A673 (cell line): ENCODE results near the gene CPAMD8. TPM values are rescaled to one million over a fixed set of nuclear protein-coding genes. Genes with fewer than 3 reads are reported as not detected.
"Not testable (repeated sequence)": the region's sequence is repeated elsewhere in the genome, so short reads cannot be mapped to it uniquely, and the experiment has no call there.

Experiments used
- BruUV-seq: library from RNA; stranded (reverse); fragments of 400-500 nt; replicated peaks from 2 replicates; lab custom pipeline; 2021; lab: Mats Ljungman, UMichigan
- CTCF ChIA-PET: fragments of 300-600 bp; sonication (Branson Sonifier 250); formaldehyde crosslinking; loops from one replicate; lab custom pipeline; 2022; ENCODE audit warnings: antibody characterized with exemption; lab: Charles Lee
- POLR2A ChIA-PET: fragments of 300-600 bp; sonication (Branson Sonifier 250); formaldehyde crosslinking; loops from one replicate; lab custom pipeline; 2022; ENCODE audit warnings: antibody characterized with exemption; ENCODE audit not compliant: low non-redundant PET; lab: Charles Lee
- DNase-seq: peaks from one replicate; pipeline ENCODE4 v3.0.0-alpha.2; 2015; ENCODE audit warnings: low spot score
- H3K27ac ChIP-seq: fragments of 200-600 bp; sonication (generic); 2 replicates; pipeline ENCODE4 v1.5.1; 2016; ENCODE audit warnings: mixed run types, low read depth, mild to moderate bottlenecking, mixed read lengths, antibody characterized with exemption, low read length; ENCODE audit not compliant: poor library complexity, severe bottlenecking
- H3K27me3 ChIP-seq: fragments of 200-600 bp; sonication (generic); replicated peaks from 2 replicates; pipeline ENCODE4 v1.6.1; 2017; ENCODE audit warnings: mixed run types, low read depth, mild to moderate bottlenecking, mixed read lengths, antibody characterized with exemption, low read length; ENCODE audit not compliant: insufficient read depth, poor library complexity
- H3K36me3 ChIP-seq: fragments of 200-600 bp; sonication (generic); 2 replicates; pipeline ENCODE4 v1.6.1; 2016; ENCODE audit warnings: mixed run types, mild to moderate bottlenecking, mixed read lengths, antibody characterized with exemption, low read length; ENCODE audit not compliant: insufficient read depth, poor library complexity, severe bottlenecking
- H3K4me1 ChIP-seq: fragments of 200-600 bp; sonication (generic); 2 replicates; pipeline ENCODE4 v1.6.1; 2017; ENCODE audit warnings: mixed run types, mild to moderate bottlenecking, mixed read lengths, antibody characterized with exemption, low read length; ENCODE audit not compliant: insufficient read depth, poor library complexity, severe bottlenecking
- H3K4me3 ChIP-seq: fragments of 200-600 bp; sonication (generic); 2 replicates; pipeline ENCODE4 v1.5.1; 2016; ENCODE audit warnings: low read depth, mixed run types, mild to moderate bottlenecking, mixed read lengths, low read length; ENCODE audit not compliant: poor library complexity, severe bottlenecking
- H3K9me3 ChIP-seq: fragments of 200-600 bp; sonication (generic); 2 replicates; pipeline ENCODE4 v1.6.1; 2016; ENCODE audit warnings: mixed run types, low read depth, mild to moderate bottlenecking, mixed read lengths, antibody characterized with exemption, low read length; ENCODE audit not compliant: poor library complexity, severe bottlenecking
- CTCF ChIP-seq: fragments of 300-800, 200-600 bp; sonication (generic); conservative IDR thresholded peaks from 2 replicates; pipeline ENCODE4 v1.5.1; 2017; ENCODE audit warnings: low read depth, mild to moderate bottlenecking, antibody characterized with exemption, low read length, moderate library complexity, mixed read lengths
- EZH2 ChIP-seq: fragments of 200-600 bp; sonication (generic); IDR thresholded peaks from 2 replicates; pipeline ENCODE4 v1.6.1; 2017; ENCODE audit warnings: borderline replicate concordance, low read depth, mild to moderate bottlenecking, mixed read lengths, antibody characterized with exemption, low read length; ENCODE audit not compliant: poor library complexity, severe bottlenecking
- intact Hi-C: fragments of 100-400 bp; cut with micrococcal nuclease; formaldehyde crosslinking; loops from one replicate; pipeline ENCODE4 v1.10.0; 2022; ENCODE audit not compliant: unreplicated experiment
- total RNA-seq: library from RNA; stranded (reverse); gene quantifications from 2 replicates; pipeline ENCODE4 v1.2.3, GENCODE V29; 2021

CPAMD8 gene
- total RNA-seq, 1 experiment from 2014 or later, result 0.82 TPM

- POLR2A ChIA-PET, result no interaction called here
- H3K27me3 ChIP-seq, result no peaks in the 10 kb centered on the region
- intact Hi-C loops, result no loop called here
- CTCF ChIA-PET, result no interaction called here
- no peak overlapping the region for H3K4me3 ChIP-seq
- no peaks in the 10 kb centered on the region for H3K4me1 ChIP-seq
- no peak for DNase-seq
- H3K9me3 ChIP-seq, result no peaks in the 10 kb centered on the region
- no peak for TF ChIP-seq CTCF
- TF ChIP-seq EZH2, result no peak
- H3K36me3 ChIP-seq, result no peaks in the 10 kb centered on the region
- no TSS peak for BruUV-seq
- no peak overlapping the region for H3K27ac ChIP-seq
These were observed 24.2 kb downstream of the CPAMD8 start for GRCh38 chr19:17002455-17002854.

GRCh38 chr19:17001603-17002183 lies 24.9 kb downstream of the CPAMD8 start:
- intact Hi-C loops, result no loop called here
- DNase-seq, result no peak
- TF ChIP-seq CTCF (no peak), EZH2 (no peak)
- POLR2A ChIA-PET, result no interaction called here
- no peaks in the 10 kb centered on the region for H3K4me1 ChIP-seq
- H3K27ac ChIP-seq, result no peak overlapping the region
- H3K27me3 ChIP-seq, result no peaks in the 10 kb centered on the region
- no peaks in the 10 kb centered on the region for H3K9me3 ChIP-seq
- H3K4me3 ChIP-seq, result no peak overlapping the region
- no peaks in the 10 kb centered on the region for H3K36me3 ChIP-seq
- BruUV-seq, result no TSS peak
- CTCF ChIA-PET, result no interaction called here

- no peak for TF ChIP-seq EZH2
- TF ChIP-seq CTCF, result no peak
- no TSS peak for BruUV-seq
- no peaks in the 10 kb centered on the region for H3K9me3 ChIP-seq
- ChIA-PET POLR2A (no interaction called here), CTCF (no interaction called here)
- DNase-seq, result no peak
- H3K27me3 ChIP-seq, result no peaks in the 10 kb centered on the region
- intact Hi-C loops, result no loop called here
- no peak overlapping the region for H3K27ac ChIP-seq
- no peaks in the 10 kb centered on the region for H3K36me3 ChIP-seq
- H3K4me3 ChIP-seq, result no peak overlapping the region
- no peaks in the 10 kb centered on the region for H3K4me1 ChIP-seq
These were observed 27.9 kb downstream of the CPAMD8 start for GRCh38 chr19:16998635-16999194.

- H3K27ac ChIP-seq, H3K4me1 ChIP-seq, H3K4me3 ChIP-seq, POLR2A ChIA-PET, CTCF ChIA-PET, BruUV-seq, H3K9me3 ChIP-seq, DNase-seq, H3K36me3 ChIP-seq, intact Hi-C loops, H3K27me3 ChIP-seq: not testable (repeated sequence)
These were observed 29.6 kb downstream of the CPAMD8 start for GRCh38 chr19:16996838-16997490.
